GM13976 (cell line): ENCODE measurements around the gene SNCAIP.

Experiments
- DNase-seq: peaks from one replicate; pipeline ENCODE4 v3.0.0; 2012; ENCODE audit warnings: low spot score
- CTCF ChIP-seq: IDR thresholded peaks from 2 replicates; pipeline ENCODE4 v1.5.1; 2012; ENCODE audit warnings: borderline replicate concordance, mild to moderate bottlenecking; ENCODE audit not compliant: insufficient read depth; ENCODE audit errors: extremely low read depth, missing control alignments, control extremely low read depth
- in situ Hi-C: fragments of 300-500 bp; cut with MboI; formaldehyde crosslinking; loops from one replicate; pipeline ENCODE4 v1.12.0; 2022; ENCODE audit warnings: low sequenced_read_pairs, mixed read lengths, inconsistent platforms; ENCODE audit not compliant: unreplicated experiment

SNCAIP gene

GRCh38 chr5:122394284-122394930 lies 82.4 kb downstream of the SNCAIP start:
- in situ Hi-C loops, result no loop called here
- DNase-seq, result no peak
- TF ChIP-seq CTCF, result no peak

DNA sequence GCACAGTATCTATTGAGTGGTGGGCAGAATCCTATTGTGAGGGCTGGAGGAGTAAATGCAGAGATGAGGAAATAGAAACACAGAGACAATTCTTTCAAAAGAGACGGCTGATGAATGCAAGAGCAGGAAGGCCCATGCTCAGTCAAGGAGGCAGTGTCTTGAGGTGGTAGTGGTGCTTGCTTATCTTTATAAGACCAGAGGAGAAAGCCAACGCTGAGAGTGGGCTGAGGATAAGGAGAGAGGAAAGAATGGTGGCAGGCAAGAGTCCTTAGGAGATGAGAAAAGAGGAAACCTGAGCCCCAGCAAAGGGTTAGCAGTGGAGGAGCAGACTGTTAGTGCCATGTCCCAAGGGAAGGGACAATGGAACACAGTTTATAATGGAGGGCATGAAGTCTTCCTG lies 86.0 kb downstream of the SNCAIP start:
- TF ChIP-seq CTCF, result no peak
- in situ Hi-C loops, result no loop called here
- DNase-seq, result no peak

DNA sequence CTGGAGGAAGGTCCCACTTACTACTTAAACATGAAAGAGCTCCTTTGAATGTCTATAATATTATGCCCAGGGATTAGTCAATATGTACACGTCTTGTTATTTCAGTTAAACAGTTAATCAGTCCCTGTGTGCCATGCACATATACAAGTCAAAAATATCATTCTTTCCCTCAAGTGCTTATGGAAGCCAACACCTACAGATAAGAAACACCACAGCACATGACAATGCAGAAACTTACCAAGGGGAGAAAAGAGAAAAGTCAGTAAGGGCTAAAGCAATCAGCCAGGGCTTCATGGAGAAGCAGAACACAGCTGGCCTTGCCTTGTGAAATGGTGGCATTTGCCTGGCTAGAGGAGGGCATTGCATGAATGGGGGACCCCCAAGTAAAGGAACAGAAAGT lies 88.3 kb downstream of the SNCAIP start:
- no peak for TF ChIP-seq CTCF
- DNase-seq, result no peak
- in situ Hi-C loops, result loop anchor here (25.0 kb wide), 1 partner anchor 438 kb away; the partner anchor contains the start of gene SRFBP1

GRCh38 chr5:122400938-122401337 lies 88.9 kb downstream of the SNCAIP start:
- TF ChIP-seq CTCF, result no peak
- in situ Hi-C loops, result loop anchor here (25.0 kb wide), 1 partner anchor 439 kb away; the partner anchor contains the start of gene SRFBP1
- no peak for DNase-seq

- DNase-seq, result no peak
- no peak for TF ChIP-seq CTCF
- in situ Hi-C loops, result loop anchor here (25.0 kb wide), 1 partner anchor 440 kb away; the partner anchor contains the start of gene SRFBP1
Measured at GRCh38 chr5:122401976-122402725, 90.1 kb downstream of the SNCAIP start.

DNA sequence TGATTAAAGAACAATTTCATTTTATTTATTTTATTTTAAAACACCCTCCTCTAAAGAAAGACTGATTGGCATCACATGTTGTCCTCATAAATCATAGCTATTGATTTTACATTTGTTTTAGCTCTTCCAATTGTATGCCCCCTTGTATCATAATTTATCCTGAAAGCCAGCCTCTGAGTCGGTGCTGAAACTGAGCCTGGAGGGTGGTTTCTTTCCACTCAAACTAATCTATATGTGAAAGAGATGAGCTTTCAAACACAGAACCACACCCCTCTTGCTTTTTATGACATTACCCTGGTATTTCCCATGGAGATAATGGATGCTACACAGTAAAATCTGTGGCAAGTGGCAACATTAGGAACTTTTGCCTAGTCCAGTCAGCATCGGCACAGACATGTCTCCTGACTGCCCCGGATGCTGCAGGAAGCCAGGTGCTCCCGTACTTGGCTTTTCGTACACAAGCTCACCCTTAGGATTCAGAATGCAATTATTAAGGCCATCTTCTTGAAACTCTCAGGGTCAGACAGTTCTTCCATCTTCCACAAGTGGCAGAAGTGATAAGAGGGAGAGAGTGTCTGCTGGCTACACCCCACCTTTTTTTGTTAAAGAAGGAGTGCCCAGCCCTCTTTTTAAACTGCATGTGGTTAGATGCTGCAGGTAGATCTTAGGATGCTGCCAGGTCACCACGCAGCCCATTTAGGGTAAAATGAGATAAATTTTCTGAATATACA lies 91.1 kb downstream of the SNCAIP start:
- DNase-seq, result no peak
- no peak for TF ChIP-seq CTCF
- in situ Hi-C loops, result loop anchor here (25.0 kb wide), 1 partner anchor 441 kb away; the partner anchor contains the start of gene SRFBP1
